Sigmoid colon (tissue), 7 donors: Measurements from ENCODE around the gene DAAM2. TPM values are rescaled to one million over a fixed set of nuclear protein-coding genes. Genes with fewer than 3 reads are reported as not detected.

Experiments used
- DNase-seq: peaks from one replicate; pipeline ENCODE4 v3.0.0-alpha.2; 2019
- H3K27ac ChIP-seq, 4 donors: fragments of 200-600 bp; sonication (generic); one replicate each; pipeline ENCODE4 v1.5.1; 2016 to 2019; ENCODE audit warnings: mild to moderate bottlenecking in 1 of 4
- H3K27me3 ChIP-seq, 3 donors: fragments of 200-600 bp; sonication (generic); one replicate each; pipeline ENCODE4 v1.5.1; 2019; ENCODE audit warnings: mild to moderate bottlenecking in 1 of 3
- H3K36me3 ChIP-seq, 4 donors: fragments of 200-600 bp; sonication (generic); one replicate each; pipeline ENCODE4 v1.5.1; 2016 to 2019
- H3K4me1 ChIP-seq, 4 donors: fragments of 200-600 bp; sonication (generic); one replicate each; pipeline ENCODE4 v1.5.1; 2017 to 2019
- H3K4me3 ChIP-seq, 4 donors: fragments of 200-600 bp; sonication (generic); one replicate each; pipeline ENCODE4 v1.5.1; 2017 to 2019; ENCODE audit warnings: mild to moderate bottlenecking in 2 of 4, moderate library complexity in 1 of 4
- H3K9me3 ChIP-seq, 4 donors: fragments of 200-600 bp in 3 of 4; sonication (generic) in 3 of 4; one replicate each; pipeline versions ENCODE4 v1.5.1 to v1.6.1; 2013 to 2019
- EP300 ChIP-seq, 4 donors: sonication (generic); formaldehyde crosslinking; IDR thresholded peaks; one replicate each; pipeline ENCODE4 v1.6.1; 2017; ENCODE audit warnings: antibody characterized with exemption in 4 of 4
- POLR2A ChIP-seq, 2 donors: fragments of 450-650 bp; IDR thresholded peaks; one replicate each; pipeline ENCODE4 v1.6.1; 2016; ENCODE audit warnings: antibody characterized with exemption in 2 of 2, mild to moderate bottlenecking in 2 of 2, moderate library complexity in 2 of 2
- POLR2AphosphoS5 ChIP-seq, 4 donors: sonication (generic); formaldehyde crosslinking; IDR thresholded peaks; one replicate each; pipeline ENCODE4 v1.6.1; 2017; ENCODE audit warnings: antibody characterized with exemption in 4 of 4
- WGBS, 2 donors: extraction: QIAGEN DNeasy Blood & Tissue Kit; methylation state at CpG; one replicate each; pipeline ENCODE4 v1.1.7; 2013; 5-methylcytosine and 5-hydroxymethylcytosine counted together
- intact Hi-C: fragments of 100-400 bp; cut with DNase I; formaldehyde crosslinking; loops from one replicate; pipeline ENCODE4 v1.15.1; 2023
- polyA plus RNA-seq, 3 donors: library from polyadenylated mRNA; stranded (reverse); fragments of 200-250 nt; gene quantifications; one replicate each; pipeline ENCODE4 v1.2.3, GENCODE V29; 2013
- total RNA-seq, 4 donors: library from RNA; depleted of rRNA; stranded (reverse); fragments of >200 nt; gene quantifications; one replicate each; pipeline ENCODE4 v1.1.0, GENCODE V29; 2016
- TF ChIP-seq, protein P1 (sequence below), 4 experiments: fragments of 450-650 bp in 3 of 4; fragments of 200-600 bp in 1 of 4; IDR thresholded peaks; one replicate each; pipeline ENCODE4 v1.5.1; 2016 to 2019; ENCODE audit warnings: antibody characterized with exemption in 4 of 4, mild to moderate bottlenecking in 3 of 4, moderate library complexity in 2 of 4
- donor health status: healthy with polysubstance abuse.
- donor health status: Bipolar disorder and iron deficiency.
- donor health status: healthy.

The DAAM2 gene
- total and polyA plus RNA-seq, 7 donors: 4.2 to 53.2 (median 23.2) TPM

DNA sequence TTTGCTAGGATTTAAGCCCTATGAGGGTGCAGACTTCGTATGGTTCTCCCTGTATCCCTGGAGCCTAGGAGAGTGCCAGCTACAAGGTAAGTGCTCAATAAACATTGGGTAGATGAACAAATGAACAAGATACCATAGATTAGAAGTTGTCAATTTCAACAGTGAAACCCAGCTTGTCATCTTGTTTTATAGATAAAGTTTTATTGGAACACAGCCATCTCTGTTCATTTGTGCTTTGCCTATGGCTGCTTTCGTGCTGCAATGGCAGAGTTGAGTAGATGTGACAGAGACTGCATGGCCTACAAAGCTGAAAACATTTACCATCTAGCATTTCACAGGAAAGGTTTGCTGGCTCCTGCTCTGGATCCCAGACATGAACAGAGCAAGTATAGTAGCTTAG, 5.6 kb downstream of the DAAM2 start:
- DNase-seq: no peak
- intact Hi-C loops: no loop called here
- TF ChIP-seq POLR2AphosphoS5 (IDR thresholded peaks at IDR 0.05) (no peak), EP300 (IDR thresholded peaks at IDR 0.05) (no peak), POLR2A (IDR thresholded peaks at IDR 0.05) (no peak)
- TF ChIP-seq, protein P1, sequence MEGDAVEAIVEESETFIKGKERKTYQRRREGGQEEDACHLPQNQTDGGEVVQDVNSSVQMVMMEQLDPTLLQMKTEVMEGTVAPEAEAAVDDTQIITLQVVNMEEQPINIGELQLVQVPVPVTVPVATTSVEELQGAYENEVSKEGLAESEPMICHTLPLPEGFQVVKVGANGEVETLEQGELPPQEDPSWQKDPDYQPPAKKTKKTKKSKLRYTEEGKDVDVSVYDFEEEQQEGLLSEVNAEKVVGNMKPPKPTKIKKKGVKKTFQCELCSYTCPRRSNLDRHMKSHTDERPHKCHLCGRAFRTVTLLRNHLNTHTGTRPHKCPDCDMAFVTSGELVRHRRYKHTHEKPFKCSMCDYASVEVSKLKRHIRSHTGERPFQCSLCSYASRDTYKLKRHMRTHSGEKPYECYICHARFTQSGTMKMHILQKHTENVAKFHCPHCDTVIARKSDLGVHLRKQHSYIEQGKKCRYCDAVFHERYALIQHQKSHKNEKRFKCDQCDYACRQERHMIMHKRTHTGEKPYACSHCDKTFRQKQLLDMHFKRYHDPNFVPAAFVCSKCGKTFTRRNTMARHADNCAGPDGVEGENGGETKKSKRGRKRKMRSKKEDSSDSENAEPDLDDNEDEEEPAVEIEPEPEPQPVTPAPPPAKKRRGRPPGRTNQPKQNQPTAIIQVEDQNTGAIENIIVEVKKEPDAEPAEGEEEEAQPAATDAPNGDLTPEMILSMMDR (IDR thresholded peaks at IDR 0.05): no peak
- H3K27ac ChIP-seq: peak overlapping the region in 1 of 4 donors; percentile 94
- no peaks in the 10 kb centered on the region for H3K27me3 ChIP-seq
- peaks cover 0 to 42% (median 24%) of the 10 kb centered on the region in 4 donors for H3K4me1 ChIP-seq
- no peaks in the 10 kb centered on the region for H3K36me3 ChIP-seq
- no peaks in the 10 kb centered on the region for H3K9me3 ChIP-seq
- H3K4me3 ChIP-seq: no peak overlapping the region
- WGBS, 2 donors: 82 to 88% methylated on average over 2 of the region's 2 CpGs

DNA sequence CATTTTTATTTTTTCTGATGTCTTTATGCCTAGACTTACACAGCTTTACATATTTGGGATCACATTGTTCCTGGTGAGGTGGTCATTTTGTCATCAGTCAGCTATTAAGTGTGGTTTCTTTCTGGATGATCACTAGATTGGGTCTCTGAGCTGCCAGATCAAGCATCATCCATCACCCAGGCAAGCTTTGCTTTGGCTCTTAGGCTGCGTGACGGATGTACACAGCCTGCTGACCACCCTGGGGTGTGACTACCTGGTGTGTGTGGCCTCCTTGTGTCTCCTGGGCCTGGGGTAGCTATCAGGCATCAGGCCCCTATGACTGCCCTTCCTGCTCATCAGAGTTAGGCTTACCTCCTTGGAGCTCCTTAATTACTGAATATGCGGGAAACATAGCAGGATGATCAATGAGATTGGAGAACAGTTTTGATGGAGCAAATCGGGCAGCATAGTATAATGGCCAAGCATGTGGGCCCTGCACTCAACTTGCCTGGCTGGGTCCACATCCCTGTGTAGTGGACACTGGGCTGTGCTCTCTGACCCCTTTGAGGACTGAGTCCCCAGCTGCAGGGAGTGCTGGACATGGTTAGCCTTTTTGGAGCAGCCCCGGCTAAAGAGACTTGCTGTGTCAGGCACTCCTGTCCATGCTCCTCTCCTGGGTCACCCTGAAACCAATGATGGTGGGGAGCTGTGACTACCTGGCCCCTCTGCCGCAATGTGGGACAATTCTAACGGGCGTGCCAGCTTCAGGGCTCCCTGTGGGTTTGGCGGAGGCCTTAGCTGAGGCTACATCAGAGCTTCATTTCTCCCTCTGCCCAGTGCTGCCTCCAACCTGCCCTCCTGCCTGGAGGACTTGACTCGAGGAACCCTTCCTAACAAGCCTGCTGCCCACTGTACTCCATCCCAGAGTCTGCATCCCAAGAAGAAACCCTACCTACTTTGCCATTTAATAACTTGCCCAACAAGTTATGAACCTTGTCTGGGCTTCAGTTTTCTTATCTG, 8.2 kb downstream of the DAAM2 start:
- intact Hi-C loops: no loop called here
- H3K36me3 ChIP-seq: no peaks in the 10 kb centered on the region
- no peaks in the 10 kb centered on the region for H3K9me3 ChIP-seq
- H3K4me3 ChIP-seq: no peak overlapping the region
- DNase-seq: no peak
- peaks cover 0 to 45% (median 31%) of the 10 kb centered on the region in 4 donors for H3K4me1 ChIP-seq
- H3K27ac ChIP-seq: peak overlapping the region in 1 of 4 donors; percentile 66
- 89 to 91% methylated on average over 10 of the region's 10 CpGs for WGBS, 2 donors
- TF ChIP-seq POLR2AphosphoS5 (IDR thresholded peaks at IDR 0.05) (no peak), EP300 (IDR thresholded peaks at IDR 0.05) (no peak)
- TF ChIP-seq, protein P1 (IDR thresholded peaks at IDR 0.05): no peak
- no peaks in the 10 kb centered on the region for H3K27me3 ChIP-seq

DNA sequence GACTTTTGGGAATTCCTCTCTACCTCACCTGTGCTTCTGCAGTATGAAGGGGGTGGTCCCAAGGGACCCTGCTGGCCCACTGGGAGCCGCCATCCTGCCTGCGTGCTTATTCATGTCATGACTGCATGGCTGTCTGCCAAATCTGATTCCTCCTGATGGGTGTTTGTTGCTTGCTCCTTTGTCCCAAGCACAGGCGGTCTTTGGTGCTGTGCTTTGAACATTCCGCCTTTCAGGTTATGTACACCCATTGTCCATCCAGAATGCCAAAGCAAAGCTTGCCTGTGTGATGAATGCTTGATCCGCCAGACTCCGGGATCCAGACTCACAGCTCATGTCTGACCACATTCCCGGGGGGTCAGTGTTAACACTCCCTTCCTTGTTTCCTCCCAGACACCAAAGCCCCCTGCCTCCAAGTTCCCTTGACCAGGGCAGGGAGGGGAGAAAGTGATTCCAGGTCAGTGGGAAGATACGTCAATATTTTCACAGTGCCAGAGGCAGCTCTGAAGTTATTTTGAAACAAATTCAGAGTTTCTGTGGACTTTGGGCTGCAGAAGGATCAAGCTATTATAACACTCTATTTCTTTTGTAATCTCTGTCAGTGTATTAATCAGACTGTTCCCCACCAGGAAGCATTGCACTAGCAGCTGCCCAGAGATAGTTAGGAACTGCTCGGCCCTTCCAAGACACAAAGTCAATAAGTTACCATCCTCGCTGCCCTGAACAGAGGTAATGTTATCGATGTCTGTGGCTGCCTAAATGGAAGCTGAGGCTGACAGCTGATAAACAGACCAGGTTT, 9.5 kb downstream of the DAAM2 start:
- no peak for DNase-seq
- TF ChIP-seq, protein P1 (IDR thresholded peaks at IDR 0.05): no peak
- TF ChIP-seq POLR2AphosphoS5 (IDR thresholded peaks at IDR 0.05): no peak
- no peak for TF ChIP-seq POLR2A (IDR thresholded peaks at IDR 0.05)
- TF ChIP-seq EP300 (IDR thresholded peaks at IDR 0.05): no peak
- intact Hi-C loops: no loop called here
- peak overlapping the region in 2 of 4 donors; percentile 1 to 66 for H3K27ac ChIP-seq
- H3K36me3 ChIP-seq: no peaks in the 10 kb centered on the region
- H3K4me3 ChIP-seq: no peak overlapping the region
- 54 to 69% methylated on average over 11 of the region's 11 CpGs for WGBS, 2 donors
- no peaks in the 10 kb centered on the region for H3K27me3 ChIP-seq
- no peaks in the 10 kb centered on the region for H3K9me3 ChIP-seq
- peaks cover 0 to 46% (median 28%) of the 10 kb centered on the region in 4 donors for H3K4me1 ChIP-seq

DNA sequence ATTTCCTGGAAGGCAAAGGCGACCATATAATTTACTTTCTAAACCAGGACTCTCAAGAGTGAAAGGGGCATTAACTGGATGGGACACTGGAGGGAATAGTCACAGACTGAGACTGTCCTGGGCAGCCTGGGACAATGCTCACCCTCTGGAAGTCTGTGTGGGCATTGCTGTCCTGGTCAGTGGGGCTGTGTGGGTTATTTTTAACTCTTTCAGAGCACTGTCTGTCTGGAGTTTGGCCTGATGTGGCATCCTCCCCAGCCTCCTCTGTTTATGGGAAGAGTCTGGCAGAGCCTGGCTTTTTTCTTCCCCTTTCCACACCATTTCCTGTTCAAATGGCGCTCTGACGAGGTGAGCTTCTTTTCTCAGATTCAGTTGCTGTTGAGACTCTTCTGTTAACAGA, 11.7 kb downstream of the DAAM2 start:
- H3K4me3 ChIP-seq: no peak overlapping the region
- H3K27ac ChIP-seq: peak overlapping the region in 3 of 4 donors; percentile 16 to 66 (median 18)
- no peak for DNase-seq
- H3K4me1 ChIP-seq: peaks cover 0 to 54% (median 27%) of the 10 kb centered on the region in 4 donors
- no peaks in the 10 kb centered on the region for H3K27me3 ChIP-seq
- intact Hi-C loops: no loop called here
- no peaks in the 10 kb centered on the region for H3K9me3 ChIP-seq
- TF ChIP-seq, protein P1 (IDR thresholded peaks at IDR 0.05): no peak
- TF ChIP-seq EP300 (IDR thresholded peaks at IDR 0.05): no peak
- no peak for TF ChIP-seq POLR2A (IDR thresholded peaks at IDR 0.05)
- TF ChIP-seq POLR2AphosphoS5 (IDR thresholded peaks at IDR 0.05): no peak
- H3K36me3 ChIP-seq: no peaks in the 10 kb centered on the region
- WGBS, 2 donors: 35 to 47% methylated on average over 3 of the region's 3 CpGs
